OCI-LY7 (cell line): ENCODE measurements around the gene SGO1. TPM values are rescaled to one million over a fixed set of nuclear protein-coding genes. Genes with fewer than 3 reads are reported as not detected.

Source experiments
- BruUV-seq: library from RNA; stranded (reverse); fragments of 400-500 nt; replicated peaks from 2 replicates; lab custom pipeline; 2021; lab: Mats Ljungman, UMichigan
- CTCF ChIA-PET: fragments of 300-600 bp; sonication (Branson Sonifier 250); formaldehyde crosslinking; loops from one replicate; lab custom pipeline; 2022; ENCODE audit warnings: antibody characterized with exemption; ENCODE audit not compliant: unreplicated experiment; lab: Charles Lee
- POLR2A ChIA-PET: fragments of 300-600 bp; sonication (Branson Sonifier 250); formaldehyde crosslinking; loops from one replicate; lab custom pipeline; 2022; ENCODE audit warnings: antibody characterized with exemption; lab: Charles Lee
- DNase-seq: peaks from one replicate; pipeline ENCODE4 v3.0.0-alpha.2; 2015; ENCODE audit warnings: low spot score
- H2AFZ ChIP-seq: fragments of 200-600 bp; sonication (generic), shearing (Covaris generic); 2 replicates; pipeline ENCODE4 v1.6.1; 2014; ENCODE audit warnings: mild to moderate bottlenecking, antibody characterized with exemption, low read length, moderate library complexity
- H3K27ac ChIP-seq: fragments of 200-600 bp; sonication (generic); 2 replicates; pipeline ENCODE4 v1.5.1; 2014; ENCODE audit warnings: mixed run types, low read depth, mild to moderate bottlenecking, moderate library complexity, low read length, inconsistent platforms; ENCODE audit not compliant: poor library complexity, severe bottlenecking
- H3K36me3 ChIP-seq: fragments of 200-600 bp; sonication (generic); 2 replicates; pipeline ENCODE4 v1.6.1; 2014; ENCODE audit warnings: mild to moderate bottlenecking, antibody characterized with exemption, low read length, moderate library complexity, mixed read lengths; ENCODE audit not compliant: insufficient read depth
- H3K4me1 ChIP-seq: fragments of 200-600 bp; sonication (generic); 2 replicates; pipeline ENCODE4 v1.5.1; 2014; ENCODE audit warnings: mild to moderate bottlenecking, low read length; ENCODE audit not compliant: insufficient read depth, poor library complexity, severe bottlenecking
- H3K4me2 ChIP-seq: fragments of 200-600 bp; sonication (generic); 2 replicates; pipeline ENCODE4 v1.6.1; 2014; ENCODE audit warnings: mild to moderate bottlenecking, low read length
- H3K4me3 ChIP-seq: fragments of 200-600 bp; sonication (generic); 2 replicates; pipeline ENCODE4 v1.5.1; 2014; ENCODE audit warnings: mild to moderate bottlenecking, low read depth, low read length; ENCODE audit not compliant: poor library complexity, severe bottlenecking
- H3K79me2 ChIP-seq: fragments of 200-600 bp; sonication (generic); 2 replicates; pipeline ENCODE4 v1.6.1; 2016; ENCODE audit warnings: low read depth, mild to moderate bottlenecking, low read length, moderate library complexity, mixed read lengths; ENCODE audit not compliant: insufficient read depth
- H3K9me2 ChIP-seq: fragments of 200-600 bp; sonication (generic); 2 replicates; pipeline ENCODE4 v1.6.1; 2016; ENCODE audit warnings: mild to moderate bottlenecking, low read length, mixed read lengths; ENCODE audit not compliant: insufficient read depth
- H3K9me3 ChIP-seq: fragments of 200-600 bp; sonication (generic); 2 replicates; pipeline ENCODE4 v1.6.1; 2014; ENCODE audit warnings: mild to moderate bottlenecking, mixed run types, low read length, mixed read lengths
- H4K20me1 ChIP-seq: fragments of 200-600 bp; sonication (generic); 2 replicates; pipeline ENCODE4 v1.6.1; 2014; ENCODE audit warnings: mild to moderate bottlenecking, antibody characterized with exemption, low read length, moderate library complexity, mixed read lengths; ENCODE audit not compliant: insufficient read depth
- EZH2phosphoT487 ChIP-seq: fragments of 200-600 bp; sonication (generic); IDR thresholded peaks from 2 replicates; pipeline ENCODE4 v1.6.1; 2018; ENCODE audit warnings: low read depth, borderline replicate concordance, mild to moderate bottlenecking, mixed run types, antibody characterized with exemption, low read length, moderate library complexity, mixed read lengths
- intact Hi-C: fragments of 100-400 bp; cut with micrococcal nuclease; formaldehyde crosslinking; loops from one replicate; pipeline ENCODE4 v1.10.0; 2022; ENCODE audit not compliant: unreplicated experiment
- microRNA-seq: library from miRNA; unstranded; fragments of <30 nt; microRNA quantifications from one replicate; pipeline ENCODE4 v1.2.0, GENCODE V29; 2022; ENCODE audit warnings: borderline replicate concordance
- small RNA-seq: library from RNA; depleted of rRNA; stranded (forward); fragments of <200 nt; gene quantifications from one replicate; pipeline ENCODE3, GENCODE V24; 2014
- total RNA-seq, 2 experiments: library from RNA; depleted of rRNA in 1 of 2; stranded (reverse); fragments of >200 nt in 1 of 2; shearing (Covaris generic) in 1 of 2; gene quantifications; 2 replicates each; pipeline ENCODE4 v1.2.3, GENCODE V29; 2014 to 2022
- TF ChIP-seq, protein P1 (sequence below): fragments of 200-600 bp; sonication (generic); conservative IDR thresholded peaks from 2 replicates; pipeline ENCODE4 v1.5.1; 2014; ENCODE audit warnings: mild to moderate bottlenecking, antibody characterized with exemption, low read length, moderate library complexity, mixed read lengths

Gene SGO1
- total RNA-seq, 2 experiments from 2014 or later: 27.6 to 38.8 TPM

DNA sequence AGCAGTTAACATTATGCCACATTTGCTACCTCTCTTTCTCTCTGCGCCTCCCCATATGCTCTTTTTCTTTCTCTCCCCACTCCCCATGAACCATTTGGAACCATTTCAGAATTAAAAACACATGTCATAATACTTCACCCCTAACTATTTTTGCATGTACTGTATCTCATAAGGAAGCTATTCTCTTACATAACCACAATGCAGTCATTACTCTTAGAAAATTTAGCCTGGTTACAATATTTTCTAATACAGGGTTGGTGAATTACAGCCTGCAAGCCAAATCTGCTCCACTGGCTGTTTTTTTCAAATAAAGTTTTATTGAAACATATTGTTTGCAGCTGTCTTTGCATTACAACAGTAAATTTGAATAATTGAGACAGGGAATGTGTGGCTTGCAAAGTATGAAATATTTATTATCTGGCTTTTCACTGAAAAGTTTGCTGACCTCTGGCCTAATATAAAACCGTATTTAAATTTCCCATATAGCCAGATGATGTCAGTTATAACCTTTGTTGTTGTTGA lies 62.8 kb downstream of the SGO1 start:
- no TSS peak for BruUV-seq
- no peaks in the 10 kb centered on the region for H4K20me1 ChIP-seq
- peaks cover 21% of the 10 kb centered on the region for H3K4me1 ChIP-seq
- CTCF ChIA-PET: interaction anchor here (0.5 kb wide), 1 partner anchor 26 kb away, joined by 3 read pairs; no protein-coding TSS in a partner anchor
- no peak for TF ChIP-seq EZH2phosphoT487
- TF ChIP-seq, protein P1, sequence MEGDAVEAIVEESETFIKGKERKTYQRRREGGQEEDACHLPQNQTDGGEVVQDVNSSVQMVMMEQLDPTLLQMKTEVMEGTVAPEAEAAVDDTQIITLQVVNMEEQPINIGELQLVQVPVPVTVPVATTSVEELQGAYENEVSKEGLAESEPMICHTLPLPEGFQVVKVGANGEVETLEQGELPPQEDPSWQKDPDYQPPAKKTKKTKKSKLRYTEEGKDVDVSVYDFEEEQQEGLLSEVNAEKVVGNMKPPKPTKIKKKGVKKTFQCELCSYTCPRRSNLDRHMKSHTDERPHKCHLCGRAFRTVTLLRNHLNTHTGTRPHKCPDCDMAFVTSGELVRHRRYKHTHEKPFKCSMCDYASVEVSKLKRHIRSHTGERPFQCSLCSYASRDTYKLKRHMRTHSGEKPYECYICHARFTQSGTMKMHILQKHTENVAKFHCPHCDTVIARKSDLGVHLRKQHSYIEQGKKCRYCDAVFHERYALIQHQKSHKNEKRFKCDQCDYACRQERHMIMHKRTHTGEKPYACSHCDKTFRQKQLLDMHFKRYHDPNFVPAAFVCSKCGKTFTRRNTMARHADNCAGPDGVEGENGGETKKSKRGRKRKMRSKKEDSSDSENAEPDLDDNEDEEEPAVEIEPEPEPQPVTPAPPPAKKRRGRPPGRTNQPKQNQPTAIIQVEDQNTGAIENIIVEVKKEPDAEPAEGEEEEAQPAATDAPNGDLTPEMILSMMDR: no peak
- no peaks in the 10 kb centered on the region for H3K9me3 ChIP-seq
- H3K79me2 ChIP-seq: no peaks in the 10 kb centered on the region
- DNase-seq: no peak
- intact Hi-C loops: no loop called here
- H3K36me3 ChIP-seq: peaks cover 68% of the 10 kb centered on the region
- no peak overlapping the region for H3K4me3 ChIP-seq
- no peaks in the 10 kb centered on the region for H3K9me2 ChIP-seq
- H3K4me2 ChIP-seq: no peak overlapping the region
- H2AFZ ChIP-seq: no peak overlapping the region
- POLR2A ChIA-PET: interaction anchor here (1.5 kb wide), 1 partner anchor 33 kb away, joined by 4 read pairs; no protein-coding TSS in a partner anchor
- H3K27ac ChIP-seq: no peak overlapping the region

GRCh38 chr3:20121088-20121487 lies 64.9 kb downstream of the SGO1 start:
- Histone ChIP-seq H3K36me3 (peaks cover 72% of the 10 kb centered on the region), H3K9me3 (no peaks in the 10 kb centered on the region), H3K27ac (no peak overlapping the region), H3K9me2 (no peaks in the 10 kb centered on the region), H3K4me2 (no peak overlapping the region), H4K20me1 (no peaks in the 10 kb centered on the region), H3K4me3 (no peak overlapping the region), H3K4me1 (peaks cover 9% of the 10 kb centered on the region), H3K79me2 (no peaks in the 10 kb centered on the region), H2AFZ (no peak overlapping the region)
- POLR2A ChIA-PET: interaction anchor here (0.8 to 1.2 kb wide), 4 partner anchors 9 to 83 kb away, joined by 3 to 4 read pairs (median 3); no protein-coding TSS in a partner anchor
- no peak for DNase-seq
- CTCF ChIA-PET: no interaction called here
- intact Hi-C loops: no loop called here
- TF ChIP-seq, protein P1: no peak
- TF ChIP-seq EZH2phosphoT487: no peak
- no TSS peak for BruUV-seq

Small RNA genes within 50 kb of the gene (microRNA-seq; reads per million reads assigned to microRNA genes)
- not detected for gene MIR3135A

Small RNA genes within 50 kb of the gene (small RNA-seq; reads per million reads assigned to genes)
- not detected for gene MIR3135A

Other genes with a start within 250 kb of the SGO1 start
- gene RAB5A, start 239.1 kb downstream of the SGO1 start, total RNA-seq (2014; rRNA removed; shearing (Covaris generic)): 24.5 and 26.1 TPM in 2 replicates
- gene RAB5A, start 239.1 kb downstream of the SGO1 start, total RNA-seq (2022): 39.2 and 50.2 TPM in 2 replicates
- not detected in 2 replicates for gene PP2D1, start 173.9 kb downstream of the SGO1 start, total RNA-seq (2014; rRNA removed; shearing (Covaris generic))
- not detected in 2 replicates for gene PP2D1, start 173.9 kb downstream of the SGO1 start, total RNA-seq (2022)
- gene KAT2B, start 145.8 kb downstream of the SGO1 start, total RNA-seq (2014; rRNA removed; shearing (Covaris generic)): 19.2 and 24.2 TPM in 2 replicates
- 32.9 and 33.4 TPM in 2 replicates for gene KAT2B, start 145.8 kb downstream of the SGO1 start, total RNA-seq (2022)